Measurements from ENCODE around the gene FERMT2.
"Not testable (repeated sequence)": the region's sequence is repeated elsewhere in the genome, so short reads cannot be mapped to it uniquely, and the experiment has no call there.

The FERMT2 gene

DNA sequence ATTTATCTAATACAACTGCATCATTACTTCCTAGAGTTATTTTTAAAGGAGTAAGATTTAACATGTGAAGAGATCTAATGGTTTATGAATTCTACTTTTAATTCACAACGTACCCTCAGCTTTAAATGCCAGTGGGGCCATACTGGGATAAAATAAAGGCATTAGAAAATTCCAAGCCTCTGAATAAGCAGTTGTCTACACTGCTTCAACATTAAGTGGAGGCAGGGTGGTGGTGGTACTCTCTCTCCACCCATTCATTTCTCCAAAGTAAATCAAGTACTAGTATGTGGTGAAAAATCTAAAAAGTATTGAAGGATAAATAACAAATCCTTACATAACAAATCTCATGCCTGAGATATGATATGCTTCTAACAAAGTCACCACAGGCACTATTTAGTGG, 52.4 kb downstream of the FERMT2 start:
- no peak for DNase-seq

DNA sequence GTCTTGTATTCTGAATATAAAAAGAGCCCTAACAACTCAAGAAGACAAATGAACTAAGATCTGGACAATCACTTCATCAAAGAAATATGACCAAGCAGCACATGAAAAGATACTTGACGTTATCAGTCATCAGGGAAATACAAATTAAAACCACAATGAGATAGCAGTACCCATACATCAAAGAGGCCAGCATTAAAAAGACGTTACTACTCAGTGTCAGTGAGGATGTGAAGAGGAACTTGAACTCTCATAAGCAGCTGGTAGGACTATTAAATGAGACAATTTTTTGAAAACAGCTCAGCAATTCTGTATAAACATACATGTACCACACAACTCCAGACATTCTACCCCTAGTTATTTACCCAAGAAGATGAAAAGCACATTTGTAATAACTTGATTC, 55.9 kb downstream of the FERMT2 start:
- DNase-seq: no peak

DNA sequence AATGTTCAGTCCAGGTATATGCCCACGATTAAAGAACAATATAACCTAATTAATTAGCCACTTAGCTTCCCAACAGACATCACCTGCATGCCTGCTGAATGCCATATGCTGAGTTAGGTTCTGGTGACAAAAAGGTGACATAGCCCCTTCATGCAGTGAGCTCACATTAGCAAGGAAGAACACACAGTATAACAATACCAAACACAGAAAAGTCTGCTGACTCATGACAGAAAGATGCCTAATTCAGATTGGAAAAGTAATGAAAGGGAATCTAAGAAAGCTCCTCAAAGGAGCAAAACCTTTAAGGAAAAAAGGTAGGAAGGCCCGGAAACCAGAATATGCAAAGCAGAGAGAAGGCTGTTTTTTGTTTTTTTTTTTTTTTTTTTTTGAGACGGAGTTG, 59.0 kb downstream of the FERMT2 start:
- no peak for DNase-seq

- no peak for DNase-seq
Observed at GRCh38 chr14:52888839-52889838, 61.7 kb downstream of the FERMT2 start.

GRCh38 chr14:52888159-52888558, 62.7 kb downstream of the FERMT2 start:
- no peak for DNase-seq

GRCh38 chr14:52885230-52885629, 65.6 kb downstream of the FERMT2 start:
- DNase-seq: no peak

DNA sequence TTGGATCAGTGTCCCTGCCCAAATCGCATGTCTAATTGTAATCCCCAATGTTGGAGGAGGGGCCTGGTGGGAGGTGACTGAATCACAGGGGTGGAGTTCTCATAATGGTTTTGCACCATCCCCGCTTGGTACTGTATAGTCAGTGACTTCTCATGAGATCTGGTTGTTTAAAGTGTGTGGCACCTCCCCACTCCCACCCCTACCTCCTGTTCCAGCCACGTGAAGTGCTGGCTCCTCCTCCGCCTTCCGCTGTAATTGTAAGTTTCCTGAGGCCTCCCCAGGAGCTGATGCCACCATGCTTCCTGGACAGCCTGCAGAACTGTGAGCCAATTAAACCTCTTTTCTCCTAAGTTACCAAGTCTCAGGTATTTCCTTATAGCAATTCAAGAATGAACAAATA, 67.2 kb downstream of the FERMT2 start:
- DNase-seq: no peak

DNA sequence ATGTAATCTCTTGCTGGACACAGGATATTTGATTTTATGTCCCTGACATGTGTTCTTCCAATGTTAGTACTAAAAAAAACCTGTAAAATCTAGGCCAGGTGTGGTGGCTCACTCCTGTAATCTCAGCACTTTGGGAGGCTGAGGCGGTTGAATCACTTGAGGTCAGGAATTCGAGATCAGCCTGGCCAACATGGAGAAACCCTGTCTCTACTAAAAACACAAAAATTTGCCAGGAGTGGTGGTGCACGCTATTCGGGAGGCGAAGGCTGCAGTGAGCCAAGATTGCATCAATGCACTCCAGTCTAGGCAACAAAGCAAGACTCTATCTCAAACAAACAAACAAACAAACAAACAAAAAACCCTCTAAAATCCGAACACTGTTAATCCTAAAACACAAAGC, 68.0 kb downstream of the FERMT2 start:
- DNase-seq: no peak

DNA sequence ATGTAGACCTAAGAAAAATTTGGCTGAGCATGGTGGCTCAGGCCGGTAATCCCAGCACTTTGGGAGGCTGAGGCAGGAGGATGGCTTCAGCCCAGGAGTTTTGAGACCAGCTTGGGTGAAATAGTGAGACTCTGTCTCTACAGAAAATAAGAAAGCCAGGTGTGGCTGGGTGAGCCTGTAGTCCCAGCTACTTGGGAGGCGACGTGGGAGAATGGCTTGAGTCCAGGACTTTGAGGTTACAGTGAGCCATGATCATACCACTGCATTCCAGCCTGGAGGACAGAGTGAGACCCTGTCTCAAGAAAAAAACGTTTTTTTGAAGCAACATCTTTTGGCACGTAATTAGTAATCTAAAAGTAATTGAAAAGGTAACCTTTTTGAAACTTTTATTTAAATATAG, 70.9 kb downstream of the FERMT2 start:
- no peak for DNase-seq

- no peak for DNase-seq
Observed at GRCh38 chr14:52878946-52879345, 71.9 kb downstream of the FERMT2 start.

DNA sequence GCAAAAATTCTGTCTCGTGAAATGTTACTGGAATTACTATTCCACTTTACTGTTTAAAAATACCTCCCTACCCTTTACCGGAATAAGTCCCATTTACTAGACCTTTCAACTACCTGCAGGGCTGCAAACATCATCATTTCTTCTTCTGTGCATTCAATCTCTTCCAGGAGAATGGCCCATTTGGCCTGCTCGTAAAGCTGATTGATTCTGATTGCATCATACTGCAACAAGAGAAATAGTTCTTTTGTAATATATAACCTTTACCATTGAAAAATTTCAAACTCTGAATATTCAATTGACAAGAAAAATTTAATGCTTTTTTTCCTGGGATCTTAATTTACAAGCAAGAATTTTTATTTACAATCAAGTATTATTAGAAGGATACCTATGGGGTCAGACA, 72.4 kb downstream of the FERMT2 start:
- no peak for DNase-seq

- no peak for DNase-seq
Observed at GRCh38 chr14:52877628-52878027, 73.2 kb downstream of the FERMT2 start.

- DNase-seq: no peak
Observed at GRCh38 chr14:52876806-52877205, 74.0 kb downstream of the FERMT2 start.

GRCh38 chr14:52876311-52876710, 74.5 kb downstream of the FERMT2 start:
- DNase-seq: no peak

- no peak for DNase-seq
Observed at GRCh38 chr14:52875707-52876106, 75.1 kb downstream of the FERMT2 start.

DNA sequence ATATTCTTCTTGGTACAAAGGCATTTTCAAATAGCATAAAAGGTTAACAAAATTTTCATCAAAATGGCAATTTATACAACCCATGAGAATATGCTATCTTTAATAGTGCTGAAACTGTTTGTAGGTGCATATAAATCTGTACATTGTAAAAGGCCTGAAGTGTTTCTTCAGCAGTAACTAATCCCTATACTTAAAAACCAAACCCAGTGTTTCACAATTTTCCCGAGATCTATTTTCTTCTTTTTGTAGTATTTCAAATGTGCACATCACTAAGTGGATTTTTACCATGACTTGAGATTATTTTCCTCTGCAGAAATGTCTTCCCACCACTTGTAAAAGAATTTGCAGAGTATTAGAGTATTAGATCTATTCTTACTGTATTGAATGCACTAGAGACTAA, 76.5 kb downstream of the FERMT2 start:
- no peak for DNase-seq

DNA sequence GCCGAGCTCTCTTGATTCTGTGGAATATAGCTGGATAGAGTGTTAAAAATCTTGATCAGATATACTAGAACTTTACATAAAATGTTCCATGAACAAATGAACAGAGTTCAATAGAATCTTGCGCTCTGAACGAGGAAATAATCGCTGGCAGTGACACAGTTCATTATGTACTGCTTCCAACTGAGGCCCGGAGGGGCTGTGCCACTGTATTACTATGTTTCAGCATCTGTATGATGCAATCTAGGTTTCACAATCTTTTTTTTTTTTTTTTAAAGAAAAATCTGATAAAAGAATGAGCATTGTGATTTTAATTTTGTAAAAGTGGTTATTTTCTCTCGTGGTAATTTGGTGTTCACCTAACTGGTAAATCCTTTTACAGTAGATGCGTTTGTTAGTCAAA, 77.2 kb downstream of the FERMT2 start:
- no peak for DNase-seq

- DNase-seq: no peak
Observed at GRCh38 chr14:52873065-52873464, 77.8 kb downstream of the FERMT2 start.

- no peak for DNase-seq
Observed at GRCh38 chr14:52871606-52872005, 79.2 kb downstream of the FERMT2 start.

GRCh38 chr14:52868911-52869618, 81.8 kb downstream of the FERMT2 start:
- DNase-seq: no peak

DNA sequence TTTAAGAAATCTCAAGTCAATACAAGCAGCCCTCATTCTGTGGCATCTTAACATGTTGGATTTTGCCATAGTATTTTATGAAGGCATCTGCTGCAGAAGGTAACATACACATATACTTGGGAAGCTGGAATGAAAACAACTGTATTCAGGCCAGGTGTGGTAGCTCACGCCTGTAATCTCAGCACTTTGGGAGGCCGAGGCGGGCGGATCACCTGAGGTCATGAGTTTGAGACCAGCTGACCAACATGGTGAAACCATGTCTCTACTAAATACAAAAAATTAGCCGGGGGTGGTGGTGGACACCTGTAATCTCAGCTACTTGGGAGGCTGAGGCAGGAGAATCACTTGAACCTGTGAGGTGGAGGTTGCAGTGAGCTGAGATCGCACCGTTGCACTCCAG, 86.0 kb downstream of the FERMT2 start:
- not testable (repeated sequence) for DNase-seq

DNA sequence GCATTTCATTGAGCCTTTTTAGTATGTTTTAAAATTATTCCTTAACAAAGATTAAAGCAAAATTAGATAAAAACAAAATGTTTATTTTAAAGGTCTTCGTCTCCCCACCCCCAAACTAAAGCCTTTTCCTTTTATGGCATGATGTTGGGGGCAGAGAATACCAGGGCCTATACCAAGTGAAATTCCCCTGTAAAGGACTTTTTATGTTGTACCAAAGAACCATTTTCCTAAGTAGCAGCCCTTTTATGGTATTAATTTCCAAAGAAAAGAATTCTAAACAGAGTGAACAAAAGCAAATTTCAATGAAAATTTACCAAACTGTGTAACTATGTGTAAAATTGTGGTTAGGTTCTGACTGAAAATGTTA, 87.5 kb downstream of the FERMT2 start:
- no peak for DNase-seq

GRCh38 chr14:52862632-52863333, 88.1 kb downstream of the FERMT2 start:
- no peak for DNase-seq

DNA sequence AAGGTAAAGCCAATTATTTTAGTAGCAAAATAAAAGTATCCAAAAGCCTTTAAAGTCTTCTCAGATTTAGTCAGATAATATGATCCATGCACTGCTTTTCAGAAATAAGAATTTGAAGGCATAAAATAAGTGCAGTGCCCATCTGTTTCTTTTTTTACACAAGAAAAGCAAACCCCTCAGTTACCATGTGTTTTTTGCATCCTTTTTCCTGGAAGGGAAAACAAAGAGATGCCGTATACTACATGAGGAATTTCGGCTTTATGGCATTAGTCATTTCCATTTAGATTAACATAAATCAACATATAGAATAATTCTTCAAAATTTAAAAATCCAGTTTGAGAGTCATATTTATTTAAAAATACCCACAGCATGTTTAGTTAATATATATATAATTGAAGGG, 89.4 kb downstream of the FERMT2 start:
- DNase-seq: no peak

Measured in Kasumi-1 (cell line).